Measurements from ENCODE around the gene PDHB. TPM values are rescaled to one million over a fixed set of nuclear protein-coding genes. Genes with fewer than 3 reads are reported as not detected.
"Not testable (repeated sequence)": the region's sequence is repeated elsewhere in the genome, so short reads cannot be mapped to it uniquely, and the experiment has no call there.

The PDHB gene
- total RNA-seq, 1 donor from 2014 or later: 64.4 TPM

- intact Hi-C loops (cut with micrococcal nuclease): not testable (repeated sequence)
Measured at GRCh38 chr3:58440996-58441355, 7.3 kb upstream of the PDHB start.

DNA sequence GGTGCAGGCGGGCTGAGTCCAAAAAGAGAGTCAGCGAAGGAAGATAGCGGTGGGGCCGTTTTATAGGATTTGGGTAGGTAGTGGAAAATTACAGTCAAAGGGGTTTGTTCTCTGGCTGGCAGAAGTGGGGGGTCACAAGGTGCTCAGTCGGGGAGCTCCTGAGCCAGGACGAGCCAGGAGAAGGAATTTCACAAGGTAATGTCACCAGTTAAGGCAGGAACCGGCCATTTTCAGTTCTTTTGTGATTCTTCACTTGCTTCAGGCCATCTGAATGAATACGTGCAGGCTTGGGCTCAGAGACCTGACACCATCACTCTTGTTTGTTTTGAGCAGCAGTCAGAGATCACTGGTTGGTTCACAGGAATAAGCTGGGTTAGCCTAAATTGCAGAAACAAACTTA lies 3.6 kb upstream of the PDHB start:
- intact Hi-C loops (cut with micrococcal nuclease): not testable (repeated sequence)

DNA sequence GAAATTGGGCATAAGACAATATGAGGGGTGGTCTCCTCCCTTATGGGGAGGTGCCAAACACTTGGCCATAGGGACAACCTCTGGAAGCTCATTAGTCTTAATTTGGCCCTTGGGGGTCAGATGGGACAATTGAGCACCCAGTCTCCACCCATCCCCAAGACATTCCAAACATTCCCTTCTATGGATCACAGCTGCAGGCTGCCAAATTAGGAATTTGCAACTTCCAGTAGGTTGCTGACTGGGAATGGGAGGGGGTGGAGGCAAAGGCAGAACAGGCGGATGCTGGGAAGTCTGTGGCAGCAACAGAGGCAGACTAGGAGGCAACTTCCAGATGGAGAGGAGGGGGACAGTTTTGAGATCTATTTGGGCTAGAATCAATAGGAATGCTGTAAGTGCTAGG lies 1.4 kb upstream of the PDHB start:
- intact Hi-C loops (cut with micrococcal nuclease): loop anchor here (5.0 kb wide), 1 partner anchor 103 kb away; the partner anchor contains the start of gene PXK

DNA sequence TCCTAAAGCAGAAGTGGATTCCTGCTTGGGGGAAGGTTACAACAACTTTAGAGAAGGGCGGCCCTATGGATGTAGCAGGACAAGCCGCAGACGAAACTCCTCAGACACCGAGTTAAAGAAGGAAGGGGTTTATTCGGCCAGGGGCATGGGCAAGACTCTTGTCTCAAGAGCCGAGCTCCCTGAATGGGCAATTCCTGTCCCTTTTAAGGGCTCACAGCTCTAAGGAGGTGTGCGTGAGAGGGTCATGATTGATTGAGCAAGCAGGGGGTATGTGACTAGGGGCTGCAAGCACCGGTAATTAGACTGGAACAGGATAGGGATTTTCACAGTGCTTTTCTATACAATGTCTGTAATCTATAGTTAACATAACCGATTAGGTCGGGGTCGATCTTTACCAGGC lies 879 bp upstream of the PDHB start:
- intact Hi-C loops (cut with micrococcal nuclease): loop anchor here (5.0 kb wide), 1 partner anchor 102 kb away; the partner anchor contains the start of gene PXK

DNA sequence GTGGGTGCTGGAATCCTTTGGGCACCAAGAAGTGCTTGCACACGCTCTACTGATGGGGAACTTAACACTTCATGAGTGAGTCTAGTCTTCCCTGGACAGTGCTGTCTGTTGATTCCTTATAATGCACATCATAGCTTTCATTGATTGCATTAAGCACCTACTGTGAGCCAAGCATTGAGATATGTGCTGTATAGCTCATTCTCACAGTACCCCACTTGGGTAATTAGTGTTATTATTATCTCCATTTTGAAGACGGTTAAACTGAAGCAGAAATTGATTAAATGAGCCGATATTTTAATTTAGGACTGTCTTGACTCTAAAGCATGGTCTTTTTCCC lies 504 bp upstream of the PDHB start:
- intact Hi-C loops (cut with micrococcal nuclease): loop anchor here (5.0 kb wide), 1 partner anchor 102 kb away; the partner anchor contains the start of gene PXK

- intact Hi-C loops (cut with micrococcal nuclease): loop anchor here (1.0 to 5.0 kb wide), 7 partner anchors 38 to 196 kb away; partner anchors contain the start of genes ABHD6, HTD2, PXK and RPP14
Measured at GRCh38 chr3:58432905-58433304, 727 bp downstream of the PDHB start.

- intact Hi-C loops (cut with micrococcal nuclease): loop anchor here (5.0 kb wide), 1 partner anchor 97 kb away; the partner anchor contains the start of gene PXK
Measured at GRCh38 chr3:58429657-58430056, 4.0 kb downstream of the PDHB start.

DNA sequence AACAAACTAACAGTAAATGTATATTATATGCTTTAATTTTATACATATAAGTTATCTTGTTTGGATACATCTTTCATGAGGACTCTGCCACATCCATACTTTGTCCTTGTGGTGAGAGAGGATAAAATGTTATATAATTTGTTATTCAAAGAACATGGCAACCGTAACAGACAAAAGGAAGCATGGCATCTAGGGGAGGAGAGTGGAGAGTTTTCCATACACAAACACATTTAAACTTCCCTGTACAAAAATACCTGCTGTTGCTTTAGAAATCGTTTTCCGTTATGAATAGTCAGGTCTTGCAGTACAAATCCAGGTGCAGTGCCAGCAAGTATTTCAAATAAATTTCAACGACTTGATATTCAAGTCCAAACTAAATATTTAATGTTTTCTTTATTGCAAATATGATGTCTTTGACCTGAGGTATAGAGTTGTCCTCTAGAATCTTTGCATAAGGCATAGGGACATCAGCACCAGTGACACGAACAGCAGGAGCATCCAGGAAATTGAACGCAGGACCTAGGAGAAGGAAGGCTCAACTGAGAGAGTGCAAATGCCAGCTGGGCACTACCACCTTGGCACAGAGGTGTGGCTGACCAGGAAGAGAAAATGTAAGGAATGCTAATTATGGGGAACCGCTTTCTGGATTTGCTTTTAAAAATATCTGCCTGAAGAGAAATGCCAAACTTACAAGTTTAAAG lies 5.8 kb downstream of the PDHB start:
- intact Hi-C loops (cut with micrococcal nuclease): no loop called here

- intact Hi-C loops (cut with micrococcal nuclease): no loop called here
Measured at GRCh38 chr3:58425782-58426181, 7.8 kb downstream of the PDHB start.

GRCh38 chr3:58424613-58425012 lies 9.0 kb downstream of the PDHB start:
- intact Hi-C loops (cut with micrococcal nuclease): no loop called here

DNA sequence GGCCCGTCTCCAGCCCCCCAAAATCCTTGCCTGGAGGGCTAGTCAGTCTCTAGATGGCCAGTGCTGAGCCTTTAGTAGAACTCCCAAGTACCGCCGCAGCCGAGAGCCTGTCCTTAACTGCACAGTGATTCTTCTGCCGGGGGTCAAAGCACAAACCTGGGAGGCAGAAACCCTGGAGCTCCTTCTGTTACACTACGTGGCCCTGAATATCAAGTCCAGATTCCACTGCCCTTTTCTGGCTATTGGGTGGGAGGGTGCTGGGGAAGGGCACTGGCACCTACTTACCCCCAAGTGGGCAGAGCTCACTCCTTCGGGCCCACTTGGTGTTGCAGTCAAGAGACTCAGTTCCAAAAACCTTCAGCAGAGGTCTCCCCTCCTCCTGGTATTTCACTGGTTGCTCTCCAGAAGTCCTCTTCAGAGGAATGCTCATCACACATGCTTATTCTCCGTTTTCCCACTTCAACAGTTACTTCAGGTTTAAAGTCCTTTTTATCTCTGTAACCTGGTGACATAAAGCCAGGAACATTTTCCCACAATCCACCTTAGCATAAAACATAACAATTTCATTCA lies 10.8 kb downstream of the PDHB start:
- intact Hi-C loops (cut with micrococcal nuclease): no loop called here

DNA sequence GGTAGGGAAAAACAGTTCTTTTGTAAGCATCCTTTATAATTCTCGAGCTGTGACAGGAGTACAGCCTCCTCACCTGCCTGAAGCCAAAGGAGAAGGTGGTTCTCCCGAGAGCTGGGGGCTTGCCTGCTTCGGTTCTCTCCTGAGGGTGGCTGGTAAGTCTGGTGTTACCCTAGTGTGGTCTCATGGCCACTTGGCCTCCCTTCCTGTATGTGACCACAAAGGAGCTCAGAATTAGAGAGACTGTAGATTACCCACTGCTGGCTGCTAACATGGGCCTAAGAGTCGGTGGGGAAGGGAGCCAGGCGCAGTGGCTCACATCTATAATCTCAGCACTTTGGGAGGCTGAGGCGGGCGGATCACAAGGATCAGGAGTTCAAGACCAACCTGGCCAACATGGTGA lies 12.6 kb downstream of the PDHB start:
- intact Hi-C loops (cut with micrococcal nuclease): no loop called here

DNA sequence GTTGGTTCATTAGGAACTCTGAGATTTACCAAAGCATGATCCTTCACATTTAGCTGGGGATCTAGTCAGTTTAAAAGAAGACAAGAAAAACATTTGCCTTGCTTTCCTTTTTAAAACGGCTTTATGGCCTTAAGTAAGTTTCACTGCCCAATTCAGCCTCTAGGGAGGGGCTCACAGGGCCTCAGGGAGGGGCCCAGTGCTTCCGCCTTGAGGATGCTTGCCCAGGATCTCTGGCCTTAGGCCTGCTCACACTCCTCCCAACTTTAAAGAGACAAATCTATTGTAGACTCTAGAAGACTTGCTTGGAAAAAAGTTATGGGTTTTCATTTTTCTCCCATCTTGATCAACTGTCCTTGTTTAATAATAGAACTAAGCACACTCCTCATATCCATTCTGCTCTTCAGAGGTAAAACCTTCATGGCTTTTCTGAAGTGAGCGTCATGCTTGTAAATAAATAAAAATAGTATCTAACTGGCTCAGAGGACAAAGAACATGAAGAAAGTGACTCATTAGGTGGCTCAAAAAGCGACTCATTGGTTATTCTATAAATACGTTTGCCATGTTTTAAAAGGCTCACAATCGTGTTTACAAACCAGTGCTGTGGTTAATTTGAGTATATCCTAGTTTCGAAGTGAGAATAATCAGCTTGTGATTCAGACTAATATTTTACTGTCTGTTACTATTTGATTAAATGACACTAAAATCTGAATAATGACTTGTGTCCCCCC lies 13.7 kb downstream of the PDHB start:
- intact Hi-C loops (cut with micrococcal nuclease): no loop called here

DNA sequence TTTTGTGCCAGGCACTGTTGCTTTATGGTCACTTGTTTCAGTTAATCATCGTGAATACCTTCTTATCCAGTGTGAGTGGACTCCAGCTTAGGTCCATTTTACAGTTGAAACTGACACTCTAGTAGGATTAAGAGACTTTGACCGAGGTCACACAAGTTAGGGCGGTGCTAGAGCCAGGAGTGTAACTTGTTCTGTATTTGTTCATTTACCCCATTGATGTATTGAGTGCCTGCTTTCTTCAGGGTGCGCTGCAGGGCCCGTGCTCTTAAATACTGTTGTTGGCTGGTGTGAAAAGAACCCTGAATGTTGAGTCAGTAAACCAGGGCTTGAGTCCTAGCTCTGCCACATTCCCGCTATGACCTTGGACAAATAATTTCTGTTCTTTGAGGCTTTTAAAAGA lies 15.4 kb downstream of the PDHB start:
- intact Hi-C loops (cut with micrococcal nuclease): no loop called here

GRCh38 chr3:58417075-58417474 lies 16.6 kb downstream of the PDHB start:
- intact Hi-C loops (cut with micrococcal nuclease): no loop called here

DNA sequence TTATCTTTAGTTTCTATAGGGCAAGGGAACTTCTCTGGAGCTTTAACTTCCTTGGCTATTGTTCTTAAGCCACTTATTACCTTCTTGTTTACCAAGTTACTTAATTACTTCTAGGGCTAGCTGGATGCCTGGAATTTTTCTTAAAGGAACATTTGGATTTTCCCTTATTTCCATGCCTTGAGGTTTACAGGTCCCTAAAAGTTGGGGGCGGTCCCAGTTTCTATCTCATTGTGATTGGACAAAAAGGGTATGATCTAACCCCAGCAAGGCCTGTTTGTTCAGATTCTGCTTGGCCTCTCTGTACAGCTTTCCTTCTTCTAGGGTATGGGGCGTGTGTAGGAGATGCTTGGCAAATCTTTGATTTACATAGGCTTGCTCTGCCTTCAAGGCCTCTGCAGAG lies 17.4 kb downstream of the PDHB start:
- intact Hi-C loops (cut with micrococcal nuclease): no loop called here

- intact Hi-C loops (cut with micrococcal nuclease): loop anchor here (1.0 kb wide), 6 partner anchors 60 to 227 kb away; partner anchors contain the start of genes HTD2 and RPP14
Measured at GRCh38 chr3:58414538-58415197, 19.0 kb downstream of the PDHB start.

DNA sequence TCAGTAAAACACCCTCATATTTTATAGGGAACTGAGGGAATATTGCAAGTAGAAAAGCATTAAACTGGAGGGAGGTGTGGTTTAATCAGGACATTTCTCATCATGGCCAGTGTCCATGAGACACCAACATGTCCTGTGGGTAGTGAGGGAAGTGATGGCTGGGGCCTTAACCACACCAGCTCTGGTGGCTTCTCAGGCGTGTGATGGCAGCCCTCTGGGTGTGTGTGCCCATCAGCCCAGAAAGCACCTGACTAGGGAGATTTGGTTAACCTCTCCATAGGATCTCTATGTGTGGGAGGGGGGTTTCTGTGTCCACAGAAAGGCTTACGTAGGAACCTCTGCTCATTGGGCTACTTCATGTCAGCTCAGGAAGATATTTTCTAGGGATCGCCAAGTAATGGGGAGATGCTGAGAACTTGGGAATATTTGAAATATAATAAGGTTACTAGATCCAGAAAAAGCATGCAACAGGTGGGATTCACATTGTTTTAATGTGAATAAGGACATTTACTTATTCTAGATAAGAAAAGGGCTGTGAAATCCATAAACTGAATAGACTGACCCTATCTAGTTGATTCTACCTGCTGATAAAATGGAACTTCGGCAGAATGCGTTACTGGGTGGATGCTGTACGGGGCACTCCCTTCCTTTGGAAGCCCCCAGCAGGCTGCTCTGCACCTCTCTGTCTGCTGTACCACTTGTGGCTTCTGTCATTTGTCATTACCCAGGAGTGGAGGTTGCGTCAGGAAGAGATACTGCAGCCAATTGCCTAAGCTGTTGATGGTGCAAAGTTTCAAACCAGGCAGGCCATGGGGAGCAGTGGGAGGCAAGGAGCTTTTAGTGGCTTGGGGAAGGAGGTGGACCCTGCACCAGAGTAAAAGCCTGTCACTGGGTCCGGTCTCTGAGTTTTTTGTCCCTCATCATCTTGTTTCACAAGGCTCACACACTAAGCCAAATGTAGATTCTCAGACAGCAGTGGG lies 21.5 kb downstream of the PDHB start:
- intact Hi-C loops (cut with micrococcal nuclease): no loop called here

GRCh38 chr3:58411036-58411435 lies 22.6 kb downstream of the PDHB start:
- intact Hi-C loops (cut with micrococcal nuclease): no loop called here

GRCh38 chr3:58409663-58410062 lies 24.0 kb downstream of the PDHB start:
- intact Hi-C loops (cut with micrococcal nuclease): no loop called here

- intact Hi-C loops (cut with micrococcal nuclease): no loop called here
Measured at GRCh38 chr3:58408906-58409305, 24.7 kb downstream of the PDHB start.

All from T-helper 2 cell treated with Interferon-gamma antibody and Interleukin-4, amounts not matched to agents 100 ng/mL and 5 ng/mL, for 36 hours (primary cell).